Measurements from ENCODE around the gene SLC28A3. TPM values are rescaled to one million over a fixed set of nuclear protein-coding genes. Genes with fewer than 3 reads are reported as not detected.

Gene SLC28A3
- total RNA-seq, 1 experiment from 2014 or later, result not detected

DNA sequence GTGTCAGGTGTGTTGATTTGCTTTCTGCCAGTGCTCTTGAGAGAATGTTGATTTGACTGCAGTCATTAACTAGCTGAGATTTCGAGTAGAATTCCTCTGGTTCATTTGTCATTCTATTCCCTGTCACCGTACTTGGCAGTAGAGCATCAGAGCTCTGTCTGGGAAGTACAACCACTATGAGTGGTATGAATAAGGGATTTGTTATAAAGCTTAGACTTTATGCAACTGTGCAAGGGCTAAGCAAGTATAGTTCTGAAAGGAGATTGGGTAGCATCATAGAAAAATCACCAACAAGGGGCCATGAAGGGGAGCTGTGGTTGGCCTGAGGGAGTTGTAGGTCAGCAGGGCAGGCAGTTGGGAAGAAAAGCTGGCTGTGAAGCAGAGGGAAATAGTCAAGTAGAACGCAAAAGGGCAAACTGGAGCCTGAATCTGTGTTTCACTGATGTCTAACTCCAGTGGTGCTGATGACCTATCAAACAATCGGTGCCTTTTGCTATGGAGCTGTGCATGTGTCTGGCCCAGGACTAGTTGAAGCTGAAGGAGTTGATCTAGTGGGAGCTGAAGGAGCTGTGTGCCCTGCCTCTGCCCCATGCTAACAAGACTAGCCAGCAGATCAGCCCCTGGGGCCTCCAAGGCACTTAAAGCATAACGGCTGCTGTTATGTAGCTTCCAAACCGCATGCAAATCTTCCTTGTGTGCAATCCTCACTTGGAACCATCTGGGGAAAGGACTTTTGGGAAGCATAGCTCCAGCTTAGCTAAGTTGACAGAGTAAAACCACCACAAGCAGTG lies 110.0 kb downstream of the SLC28A3 start:
- intact Hi-C loops (cut with micrococcal nuclease), result no loop called here
- H4K20me1 ChIP-seq (ENCODE audit: low read length), result no peaks in the 10 kb centered on the region
- H3K9me2 ChIP-seq (replicated peaks; ENCODE audit: low read length), result no peaks in the 10 kb centered on the region
- no peak for ATAC-seq
- ChIA-PET CTCF (no interaction called here), POLR2A (ENCODE audit: unreplicated experiment) (no interaction called here)
- H3F3A ChIP-seq (ENCODE audit: low read length, unreplicated experiment), result no peaks in the 10 kb centered on the region
- H2AFZ ChIP-seq (ENCODE audit: low read length), result no peak overlapping the region
- BruUV-seq (replicated peaks), result no TSS peak
- no peaks in the 10 kb centered on the region for H3K9me3 ChIP-seq (ENCODE audit: low read length)
- H3K36me3 ChIP-seq (ENCODE audit: low read depth, low read length), result no peaks in the 10 kb centered on the region
- no peaks in the 10 kb centered on the region for H3K4me1 ChIP-seq (ENCODE audit: insufficient read depth, low read length)
- H3K27ac ChIP-seq (ENCODE audit: low read length), result no peak overlapping the region
- no peak overlapping the region for H3K4me3 ChIP-seq (ENCODE audit: low read length)
- no peak for TF ChIP-seq EZH2phosphoT487 (IDR thresholded peaks at IDR 0.05; ENCODE audit: borderline replicate concordance, low read length)
- TF ChIP-seq EZH2 (IDR thresholded peaks at IDR 0.05; ENCODE audit: low read length, unreplicated experiment), result no peak
- TF ChIP-seq, protein P1, sequence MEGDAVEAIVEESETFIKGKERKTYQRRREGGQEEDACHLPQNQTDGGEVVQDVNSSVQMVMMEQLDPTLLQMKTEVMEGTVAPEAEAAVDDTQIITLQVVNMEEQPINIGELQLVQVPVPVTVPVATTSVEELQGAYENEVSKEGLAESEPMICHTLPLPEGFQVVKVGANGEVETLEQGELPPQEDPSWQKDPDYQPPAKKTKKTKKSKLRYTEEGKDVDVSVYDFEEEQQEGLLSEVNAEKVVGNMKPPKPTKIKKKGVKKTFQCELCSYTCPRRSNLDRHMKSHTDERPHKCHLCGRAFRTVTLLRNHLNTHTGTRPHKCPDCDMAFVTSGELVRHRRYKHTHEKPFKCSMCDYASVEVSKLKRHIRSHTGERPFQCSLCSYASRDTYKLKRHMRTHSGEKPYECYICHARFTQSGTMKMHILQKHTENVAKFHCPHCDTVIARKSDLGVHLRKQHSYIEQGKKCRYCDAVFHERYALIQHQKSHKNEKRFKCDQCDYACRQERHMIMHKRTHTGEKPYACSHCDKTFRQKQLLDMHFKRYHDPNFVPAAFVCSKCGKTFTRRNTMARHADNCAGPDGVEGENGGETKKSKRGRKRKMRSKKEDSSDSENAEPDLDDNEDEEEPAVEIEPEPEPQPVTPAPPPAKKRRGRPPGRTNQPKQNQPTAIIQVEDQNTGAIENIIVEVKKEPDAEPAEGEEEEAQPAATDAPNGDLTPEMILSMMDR (conservative IDR thresholded peaks at IDR 0.05; ENCODE audit: low read depth, low read length), result no peak
- H3K4me2 ChIP-seq (ENCODE audit: low read length), result no peak overlapping the region
- H3K27me3 ChIP-seq (ENCODE audit: low read length), result peaks cover 32% of the 10 kb centered on the region
- no peak overlapping the region for H3K9ac ChIP-seq (ENCODE audit: low read length)
- DNase-seq, result no peak
- H3K79me2 ChIP-seq (ENCODE audit: low read length), result no peaks in the 10 kb centered on the region

DNA sequence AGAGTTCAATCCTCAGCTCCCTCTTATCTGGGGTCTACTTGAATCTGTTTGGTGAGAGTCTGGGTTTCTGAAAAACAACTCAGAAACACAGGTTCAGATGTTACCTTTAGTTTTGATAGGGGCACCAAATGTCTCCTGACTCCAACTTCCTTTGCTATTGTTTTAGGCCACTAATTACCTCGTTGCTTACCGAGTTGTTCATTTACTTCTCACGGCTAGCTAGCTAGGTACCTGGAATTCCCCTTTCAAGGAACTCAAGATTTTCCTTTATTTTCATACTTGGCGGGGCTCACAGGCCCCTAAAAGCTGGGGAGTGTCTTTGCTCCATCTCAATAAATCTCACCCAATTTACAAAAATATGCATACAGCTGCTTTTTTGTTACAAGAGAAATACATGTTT lies 111.4 kb downstream of the SLC28A3 start:
- ChIA-PET POLR2A (ENCODE audit: unreplicated experiment) (no interaction called here), CTCF (no interaction called here)
- intact Hi-C loops (cut with micrococcal nuclease), result no loop called here

More for the DNA sequence above, 111.4 kb downstream of the SLC28A3 start:
- Histone ChIP-seq H3K27me3 (ENCODE audit: low read length) (peaks cover 29% of the 10 kb centered on the region; the same call in 1 of the 2 replicates), H3K9me3 (ENCODE audit: low read length) (no peaks in the 10 kb centered on the region), H2AFZ (ENCODE audit: low read length) (no peak overlapping the region), H3K27ac (ENCODE audit: low read length) (no peak overlapping the region), H3K4me2 (ENCODE audit: low read length) (no peak overlapping the region), H3K9ac (ENCODE audit: low read length) (no peak overlapping the region), H4K20me1 (ENCODE audit: low read length) (no peaks in the 10 kb centered on the region), H3K9me2 (replicated peaks; ENCODE audit: low read length) (no peaks in the 10 kb centered on the region), H3K4me3 (ENCODE audit: low read length) (no peak overlapping the region), H3K79me2 (ENCODE audit: low read length) (no peaks in the 10 kb centered on the region), H3K4me1 (ENCODE audit: insufficient read depth, low read length) (no peaks in the 10 kb centered on the region), H3F3A (ENCODE audit: low read length, unreplicated experiment) (no peaks in the 10 kb centered on the region), H3K36me3 (ENCODE audit: low read depth, low read length) (no peaks in the 10 kb centered on the region)
- TF ChIP-seq EZH2 (IDR thresholded peaks at IDR 0.05; ENCODE audit: low read length, unreplicated experiment) (no peak), EZH2phosphoT487 (IDR thresholded peaks at IDR 0.05; ENCODE audit: borderline replicate concordance, low read length) (no peak)
- TF ChIP-seq, protein P1 (conservative IDR thresholded peaks at IDR 0.05; ENCODE audit: low read depth, low read length), result no peak
- DNase-seq, result no peak
- no peak for ATAC-seq
- BruUV-seq (replicated peaks), result no TSS peak
